ENCODE measurements around the gene MEX3A. TPM values are rescaled to one million over a fixed set of nuclear protein-coding genes. Genes with fewer than 3 reads are reported as not detected.

The MEX3A gene
- polyA plus RNA-seq, 1 donor from 2014 or later: 0.05 TPM

- H3K4me1 Mint-ChIP-seq: peaks cover 0 to 6% (median 0%) of the 10 kb centered on the region in 3 donors
- no peaks in the 10 kb centered on the region for H3K36me3 Mint-ChIP-seq
- H3K4me3 Mint-ChIP-seq: peak overlapping the region in 1 of 4 donors; percentile 85
- H3K27me3 Mint-ChIP-seq: peaks cover 4% of the 10 kb centered on the region
- no peak overlapping the region for H3K27ac Mint-ChIP-seq
- no peaks in the 10 kb centered on the region for H3K9me3 Mint-ChIP-seq
Measured at GRCh38 chr1:156070548-156070947, 11.7 kb downstream of the MEX3A start.

GRCh38 chr1:156069490-156070455 lies 12.5 kb downstream of the MEX3A start:
- Mint-ChIP-seq H3K27ac (no peak overlapping the region), H3K9me3 (no peaks in the 10 kb centered on the region), H3K27me3 (peaks cover 4% of the 10 kb centered on the region), H3K36me3 (no peaks in the 10 kb centered on the region), H3K4me1 (peaks cover 0 to 3% (median 0%) of the 10 kb centered on the region in 3 donors), H3K4me3 (no peak overlapping the region)

- no peaks in the 10 kb centered on the region for H3K36me3 Mint-ChIP-seq
- peaks cover 0 to 3% (median 0%) of the 10 kb centered on the region in 3 donors for H3K4me1 Mint-ChIP-seq
- no peak overlapping the region for H3K27ac Mint-ChIP-seq
- peaks cover 4% of the 10 kb centered on the region for H3K27me3 Mint-ChIP-seq
- H3K4me3 Mint-ChIP-seq: no peak overlapping the region
- H3K9me3 Mint-ChIP-seq: no peaks in the 10 kb centered on the region
Measured at GRCh38 chr1:156067262-156067661, 15.0 kb downstream of the MEX3A start.

DNA sequence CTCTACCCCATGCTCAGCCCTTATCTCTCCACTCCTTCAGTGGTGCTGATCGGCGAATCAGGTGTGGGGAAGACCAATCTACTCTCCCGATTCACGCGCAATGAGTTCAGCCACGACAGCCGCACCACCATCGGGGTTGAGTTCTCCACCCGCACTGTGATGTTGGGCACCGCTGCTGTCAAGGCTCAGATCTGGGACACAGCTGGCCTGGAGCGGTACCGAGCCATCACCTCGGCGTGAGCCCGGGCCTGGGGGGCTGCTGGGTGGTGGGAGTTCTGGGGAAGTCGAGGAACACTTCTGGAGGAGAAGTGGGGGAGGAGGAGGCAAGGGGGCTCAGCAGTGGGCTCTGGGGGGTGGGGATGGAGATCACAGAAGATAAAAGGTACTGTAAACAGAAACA lies 16.4 kb downstream of the MEX3A start:
- H3K27me3 Mint-ChIP-seq: peaks cover 4% of the 10 kb centered on the region
- H3K9me3 Mint-ChIP-seq: no peaks in the 10 kb centered on the region
- no peak overlapping the region for H3K4me3 Mint-ChIP-seq
- H3K27ac Mint-ChIP-seq: no peak overlapping the region
- no peaks in the 10 kb centered on the region for H3K36me3 Mint-ChIP-seq
- H3K4me1 Mint-ChIP-seq: peaks cover 0 to 3% (median 0%) of the 10 kb centered on the region in 3 donors

DNA sequence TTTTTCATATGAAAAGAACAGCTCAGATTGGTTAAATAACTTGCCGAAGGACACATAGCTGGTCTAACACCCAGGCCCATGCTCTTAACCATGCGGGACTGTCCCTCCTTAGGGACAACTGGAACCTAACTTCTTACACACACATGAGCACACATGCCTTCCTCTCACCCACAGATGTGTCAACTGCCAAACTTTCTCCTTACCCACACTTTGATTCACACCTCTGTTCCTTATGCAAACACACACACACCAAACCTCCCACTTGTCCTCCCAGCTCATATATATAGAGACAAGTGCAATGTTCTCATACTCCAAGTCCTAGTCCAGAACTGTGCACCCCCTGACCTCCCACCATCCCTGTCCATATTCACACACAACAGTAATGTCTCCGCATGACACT lies 17.1 kb downstream of the MEX3A start:
- Mint-ChIP-seq H3K4me3 (no peak overlapping the region), H3K36me3 (no peaks in the 10 kb centered on the region), H3K27me3 (peaks cover 4% of the 10 kb centered on the region), H3K27ac (peak overlapping the region in 1 of 3 donors; percentile 33), H3K9me3 (no peaks in the 10 kb centered on the region), H3K4me1 (peaks cover 0 to 3% (median 0%) of the 10 kb centered on the region in 3 donors)

DNA sequence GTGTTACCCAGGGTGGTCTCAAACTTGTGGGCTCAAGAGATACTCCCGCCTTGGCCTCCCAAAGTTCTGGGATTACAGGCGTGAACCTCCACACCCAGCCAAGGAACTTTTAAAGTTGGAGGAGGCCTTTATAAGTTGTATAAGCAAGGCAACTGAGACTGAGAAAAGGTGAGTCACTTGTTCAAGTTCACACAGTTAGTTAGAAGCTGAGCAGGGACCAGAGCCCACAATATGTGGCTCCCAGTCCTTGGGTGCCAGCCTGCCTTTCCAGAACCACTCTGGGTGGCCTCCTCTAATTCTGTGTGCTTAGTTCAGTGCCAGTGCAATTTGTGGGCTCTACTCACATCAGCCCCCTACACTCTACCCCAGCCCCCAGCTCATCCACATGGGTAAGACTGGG lies 17.6 kb downstream of the MEX3A start:
- H3K27me3 Mint-ChIP-seq: peaks cover 4% of the 10 kb centered on the region
- no peak overlapping the region for H3K4me3 Mint-ChIP-seq
- no peak overlapping the region for H3K27ac Mint-ChIP-seq
- no peaks in the 10 kb centered on the region for H3K9me3 Mint-ChIP-seq
- H3K36me3 Mint-ChIP-seq: no peaks in the 10 kb centered on the region
- peaks cover 0 to 3% (median 0%) of the 10 kb centered on the region in 3 donors for H3K4me1 Mint-ChIP-seq

DNA sequence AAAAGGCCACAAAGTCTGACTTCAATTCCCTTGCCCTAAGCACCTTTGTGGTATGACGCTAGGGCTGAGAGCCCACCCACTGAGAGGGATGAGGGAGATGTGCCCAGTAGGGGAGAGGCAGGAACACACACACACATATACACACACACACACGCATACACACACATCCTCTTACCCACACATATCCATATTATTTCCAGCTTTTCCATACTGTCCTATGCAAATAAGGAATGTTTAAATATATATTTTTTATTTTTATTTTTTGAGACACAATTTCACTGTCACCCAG lies 18.3 kb downstream of the MEX3A start:
- H3K4me1 Mint-ChIP-seq: peaks cover 0 to 3% (median 0%) of the 10 kb centered on the region in 3 donors
- no peak overlapping the region for H3K27ac Mint-ChIP-seq
- H3K9me3 Mint-ChIP-seq: no peaks in the 10 kb centered on the region
- no peak overlapping the region for H3K4me3 Mint-ChIP-seq
- peaks cover 4% of the 10 kb centered on the region for H3K27me3 Mint-ChIP-seq
- H3K36me3 Mint-ChIP-seq: no peaks in the 10 kb centered on the region

DNA sequence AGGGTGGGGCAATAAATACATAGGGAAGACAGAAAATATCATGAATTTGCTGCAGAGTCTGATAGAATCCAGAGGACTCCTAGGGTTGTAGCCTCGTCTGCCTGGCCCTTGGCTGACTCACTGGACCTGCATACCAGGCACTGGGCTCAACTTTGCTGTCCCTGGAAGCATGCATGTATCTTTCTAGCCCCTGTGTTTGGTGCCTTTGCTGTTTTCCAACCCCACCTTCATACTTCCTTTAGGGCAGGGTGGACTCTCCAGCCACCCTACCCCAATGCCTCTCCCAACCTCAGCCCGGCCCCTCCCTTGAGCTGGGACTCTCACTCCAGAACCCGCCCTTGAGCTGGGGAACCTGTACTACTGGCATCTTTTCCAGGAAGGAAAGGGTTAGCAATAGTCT lies 20.1 kb downstream of the MEX3A start:
- peaks cover 0 to 3% (median 3%) of the 10 kb centered on the region in 3 donors for H3K4me1 Mint-ChIP-seq
- H3K36me3 Mint-ChIP-seq: peaks cover 2% of the 10 kb centered on the region
- H3K4me3 Mint-ChIP-seq: peak overlapping the region in 1 of 4 donors; percentile 32
- no peak overlapping the region for H3K27ac Mint-ChIP-seq
- H3K27me3 Mint-ChIP-seq: peaks cover under 1% of the 10 kb centered on the region
- H3K9me3 Mint-ChIP-seq: no peaks in the 10 kb centered on the region

- Mint-ChIP-seq H3K36me3 (peaks cover 2% of the 10 kb centered on the region), H3K4me1 (peaks cover 3 to 5% (median 3%) of the 10 kb centered on the region in 3 donors), H3K27me3 (no peaks in the 10 kb centered on the region), H3K9me3 (no peaks in the 10 kb centered on the region), H3K4me3 (peak within 1 kb of the TSS in 3 of 4 donors; percentile 17 to 55 (median 35)), H3K27ac (no peak within 1 kb of the TSS)
Measured at GRCh38 chr1:156060937-156061636, 21.2 kb downstream of the MEX3A start, which contains the start of gene RAB25. RAB25 (plus strand) TSS chr1:156061160; CDS start chr1:156061401, 241 bp downstream.

- Mint-ChIP-seq H3K27ac (peak overlapping the region in 1 of 3 donors; percentile 46), H3K36me3 (peaks cover 2% of the 10 kb centered on the region), H3K27me3 (no peaks in the 10 kb centered on the region), H3K9me3 (no peaks in the 10 kb centered on the region), H3K4me1 (peaks cover 13 to 21% (median 18%) of the 10 kb centered on the region in 3 donors), H3K4me3 (peak overlapping the region; percentile 28 to 78 (median 44))
Measured at GRCh38 chr1:156056326-156056849, 25.9 kb downstream of the MEX3A start.

GRCh38 chr1:156055281-156056048 lies 26.8 kb downstream of the MEX3A start:
- no peaks in the 10 kb centered on the region for H3K9me3 Mint-ChIP-seq
- no peaks in the 10 kb centered on the region for H3K27me3 Mint-ChIP-seq

DNA sequence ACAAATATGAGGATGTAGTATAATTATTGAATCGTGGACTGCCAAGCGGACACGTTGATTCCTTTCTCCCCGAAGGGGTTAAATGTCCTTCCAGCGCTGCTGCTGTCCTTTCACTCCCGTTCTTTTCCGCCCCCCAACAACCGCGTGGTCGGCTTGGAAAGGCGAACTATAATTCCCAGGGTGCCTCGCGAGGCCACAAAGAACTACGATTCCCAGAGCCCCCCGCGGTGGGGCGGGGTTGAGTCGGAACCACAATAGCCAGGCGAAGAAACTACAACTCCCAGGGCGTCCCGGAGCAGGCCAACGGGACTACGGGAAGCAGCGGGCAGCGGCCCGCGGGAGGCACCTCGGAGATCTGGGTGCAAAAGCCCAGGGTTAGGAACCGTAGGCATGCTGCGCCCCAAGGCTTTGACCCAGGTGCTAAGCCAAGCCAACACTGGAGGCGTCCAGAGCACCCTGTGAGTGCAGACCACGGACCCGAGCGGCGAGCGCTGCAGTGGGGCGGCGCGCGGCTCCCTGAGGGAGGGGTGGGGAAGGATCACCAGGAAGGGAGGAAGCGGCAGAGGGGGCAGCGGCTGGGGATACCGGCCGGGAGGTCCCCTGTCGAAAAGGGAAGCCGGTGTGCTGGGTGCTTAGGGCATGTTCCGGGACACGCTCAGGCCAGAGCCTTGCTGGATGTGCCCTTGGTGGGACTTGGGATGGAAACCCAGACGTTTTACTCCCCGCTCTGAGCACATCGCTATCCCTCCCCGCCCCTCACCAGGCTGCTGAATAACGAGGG lies 27.6 kb downstream of the MEX3A start, which contains the start of gene LAMTOR2:
LAMTOR2 (plus strand) TSS at position 283 of the 781 bp plus-strand sequence; CDS start at position 391, 108 bp downstream.
- peak within 1 kb of the TSS; percentile 91 to 100 (median 95) for H3K4me3 Mint-ChIP-seq
- H3K27me3 Mint-ChIP-seq: no peaks in the 10 kb centered on the region
- peak within 1 kb of the TSS; percentile 86 to 96 (median 96) for H3K27ac Mint-ChIP-seq
- H3K4me1 Mint-ChIP-seq: peaks cover 13 to 21% (median 18%) of the 10 kb centered on the region in 3 donors
- peaks cover 4% of the 10 kb centered on the region for H3K36me3 Mint-ChIP-seq
- H3K9me3 Mint-ChIP-seq: no peaks in the 10 kb centered on the region

More at GRCh38 chr1:156055281-156056048, 26.8 kb downstream of the MEX3A start:
- Mint-ChIP-seq H3K4me1 (peaks cover 13 to 21% (median 18%) of the 10 kb centered on the region in 3 donors), H3K36me3 (peaks cover 2% of the 10 kb centered on the region), H3K27ac (peak overlapping the region; percentile 54 to 96 (median 84)), H3K4me3 (peak overlapping the region; percentile 90 to 100 (median 95))

GRCh38 chr1:156053768-156054499 lies 28.3 kb downstream of the MEX3A start, which contains the start of gene UBQLN4:
UBQLN4 (minus strand) TSS chr1:156053798; CDS start chr1:156053701, 97 bp downstream.
- Mint-ChIP-seq H3K4me3 (peak within 1 kb of the TSS; percentile 91 to 100 (median 96)), H3K4me1 (peaks cover 13 to 21% (median 18%) of the 10 kb centered on the region in 3 donors), H3K27me3 (no peaks in the 10 kb centered on the region), H3K9me3 (no peaks in the 10 kb centered on the region), H3K27ac (peak within 1 kb of the TSS; percentile 87 to 96 (median 96)), H3K36me3 (peaks cover 6% of the 10 kb centered on the region)

Measured in IgD-negative memory B cell (primary cell).